ENCODE data around the gene ZNF865.

DNA sequence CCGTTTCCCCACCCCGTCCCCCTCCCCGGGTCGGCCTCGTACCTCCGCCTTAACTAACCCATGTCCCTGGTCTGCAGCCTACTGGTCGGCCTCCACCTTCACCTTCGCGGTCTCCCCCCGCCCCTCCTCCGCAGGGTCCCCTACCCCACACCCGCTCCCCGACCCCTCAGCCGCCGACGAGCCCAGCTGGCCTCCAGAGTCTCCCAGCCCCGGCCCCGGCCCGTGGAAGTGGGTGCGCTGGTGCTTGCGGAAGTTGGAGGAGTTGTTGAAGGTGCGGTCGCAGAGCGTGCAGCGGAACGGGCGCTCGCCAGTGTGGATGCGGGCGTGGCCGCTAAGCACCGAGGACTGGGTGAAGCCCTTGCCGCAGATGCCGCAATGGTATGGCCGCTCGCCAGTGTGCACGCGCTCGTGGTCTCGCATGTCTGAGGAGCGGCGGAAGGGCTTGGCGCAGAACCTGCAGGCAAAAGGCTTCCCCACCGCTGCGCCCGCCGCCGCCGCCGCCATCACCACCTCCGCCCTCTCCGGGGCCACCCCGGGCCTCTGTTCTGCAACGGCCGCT lies 16.3 kb downstream of the ZNF865 start:
- TF ChIP-seq CTCF (IDR thresholded peaks at IDR 0.05) (no peak), EZH2phosphoT487 (IDR thresholded peaks at IDR 0.05) (no peak)

Measured in neural progenitor cell (in vitro differentiated cells).